ENCODE results near the gene CNKSR3.
A peak's percentile ranks its signal among the peaks of the same experiment; 100 is the strongest.
"Not testable (repeated sequence)": the region's sequence is repeated elsewhere in the genome, so short reads cannot be mapped to it uniquely, and the experiment has no call there.

Gene CNKSR3

GRCh38 chr6:154543628-154544027, 33.1 kb upstream of the CNKSR3 start:
- DNase-seq (ENCODE audit: low read depth, low spot score), result no peak
- Histone ChIP-seq H3K36me3 (ENCODE audit: insufficient read depth, low read length) (no peaks in the 10 kb centered on the region), H3K27ac (0 out of 2 replicates have a peak overlapping the region, but pooled peaks have one; percentile 40), H3K9me3 (ENCODE audit: low read depth, low read length) (0 out of 2 replicates have a peak, but pooled peaks cover 2% of the 10 kb centered on the region), H3K9ac (ENCODE audit: insufficient read length) (no peak overlapping the region), H3K4me3 (no peak overlapping the region)
- TF ChIP-seq POLR2AphosphoS5 (IDR thresholded peaks at IDR 0.05; ENCODE audit: borderline replicate concordance, low read depth, low read length) (no peak), FOXP2 (optimal IDR thresholded peaks at IDR 0.05; ENCODE audit: control extremely low read depth, extremely low read length, insufficient read depth) (no peak), EZH2 (IDR thresholded peaks at IDR 0.05) (no peak)

- DNase-seq (ENCODE audit: low read depth, low spot score), result no peak
- Histone ChIP-seq H3K9ac (ENCODE audit: insufficient read length) (no peak overlapping the region), H3K27ac (no peak overlapping the region), H3K9me3 (ENCODE audit: low read depth, low read length) (0 out of 2 replicates have a peak, but pooled peaks cover 2% of the 10 kb centered on the region), H3K4me3 (no peak overlapping the region), H3K36me3 (ENCODE audit: insufficient read depth, low read length) (no peaks in the 10 kb centered on the region)
- no peak for TF ChIP-seq EZH2 (IDR thresholded peaks at IDR 0.05)
- TF ChIP-seq POLR2AphosphoS5 (IDR thresholded peaks at IDR 0.05; ENCODE audit: borderline replicate concordance, low read depth, low read length), result no peak
- TF ChIP-seq FOXP2 (optimal IDR thresholded peaks at IDR 0.05; ENCODE audit: control extremely low read depth, extremely low read length, insufficient read depth), result no peak
Observed at GRCh38 chr6:154542747-154543146, 32.3 kb upstream of the CNKSR3 start.

- H3K9me3 ChIP-seq (ENCODE audit: low read depth, low read length); H3K9ac ChIP-seq (ENCODE audit: insufficient read length); DNase-seq (ENCODE audit: low read depth, low spot score); H3K4me3 ChIP-seq; H3K27ac ChIP-seq; H3K36me3 ChIP-seq (ENCODE audit: insufficient read depth, low read length): not testable (repeated sequence)
Observed at GRCh38 chr6:154541837-154542236, 31.4 kb upstream of the CNKSR3 start.

DNA sequence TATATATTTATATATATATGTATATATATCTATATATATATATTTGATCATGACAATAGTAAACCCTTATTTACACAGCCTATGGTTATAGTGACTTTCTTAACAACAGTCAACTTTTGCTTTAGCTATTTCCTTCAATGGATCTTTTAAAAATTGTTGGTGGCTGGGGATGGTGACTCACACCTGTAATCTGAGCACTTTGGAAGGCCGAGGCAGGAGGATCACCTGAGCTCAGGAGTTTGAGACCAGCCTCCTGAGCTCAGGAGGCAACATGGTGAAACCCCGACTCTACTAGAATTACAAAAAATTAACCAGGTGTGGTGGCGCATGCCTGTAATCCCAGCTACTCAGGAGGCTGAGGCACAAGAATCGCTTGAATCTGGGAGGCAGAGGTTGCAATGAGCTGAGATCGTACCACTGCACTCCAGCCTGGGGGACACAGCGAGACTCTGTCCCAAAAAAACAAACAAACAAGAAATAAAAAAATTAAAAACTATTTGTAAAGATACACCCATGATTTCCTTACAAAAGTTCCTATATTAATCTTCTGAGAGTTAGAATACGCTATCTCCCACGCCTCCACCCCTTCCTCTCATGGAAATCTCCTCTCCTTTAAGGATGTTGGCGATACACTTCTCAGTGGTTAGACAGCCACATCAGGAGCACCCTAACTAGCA, 29.2 kb upstream of the CNKSR3 start:
- H3K4me3 ChIP-seq, result no peak overlapping the region
- no peak for DNase-seq (ENCODE audit: low read depth, low spot score)
- TF ChIP-seq POLR2AphosphoS5 (IDR thresholded peaks at IDR 0.05; ENCODE audit: borderline replicate concordance, low read depth, low read length), result no peak
- TF ChIP-seq FOXP2 (optimal IDR thresholded peaks at IDR 0.05; ENCODE audit: control extremely low read depth, extremely low read length, insufficient read depth), result no peak
- no peak for TF ChIP-seq EZH2 (IDR thresholded peaks at IDR 0.05)
- no peaks in the 10 kb centered on the region for H3K36me3 ChIP-seq (ENCODE audit: insufficient read depth, low read length)
- H3K9ac ChIP-seq (ENCODE audit: insufficient read length), result no peak overlapping the region
- H3K27ac ChIP-seq, result no peak overlapping the region
- H3K9me3 ChIP-seq (ENCODE audit: low read depth, low read length), result 0 out of 2 replicates have a peak, but pooled peaks cover 2% of the 10 kb centered on the region

DNA sequence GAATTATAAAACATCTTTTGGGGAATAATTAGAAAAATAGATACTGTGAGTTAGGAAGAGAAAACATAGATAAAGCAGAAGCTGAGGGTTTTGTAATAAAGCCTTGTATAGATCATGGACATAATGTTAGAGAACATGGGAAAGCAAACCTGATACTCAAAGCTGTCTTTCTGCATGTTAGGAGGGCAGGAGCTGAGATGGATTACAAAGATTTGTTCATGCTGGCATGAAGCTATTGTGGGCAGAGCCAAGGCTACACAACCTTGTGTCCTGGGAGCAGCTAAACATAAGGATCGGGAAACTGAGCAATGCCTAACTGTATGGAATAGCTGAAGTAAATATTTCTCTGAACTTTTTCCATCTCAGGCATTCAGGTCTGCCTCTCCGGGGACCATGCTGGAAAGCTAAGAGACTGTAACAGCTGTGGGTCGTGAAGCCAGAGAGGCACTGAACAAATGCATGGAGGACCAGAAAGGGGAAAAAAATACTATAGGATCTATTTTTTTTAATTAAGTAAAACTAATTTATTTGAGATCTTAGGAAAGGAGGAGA, 28.2 kb upstream of the CNKSR3 start:
- Histone ChIP-seq H3K9ac (ENCODE audit: insufficient read length) (no peak overlapping the region), H3K4me3 (no peak overlapping the region), H3K9me3 (ENCODE audit: low read depth, low read length) (0 out of 2 replicates have a peak, but pooled peaks cover 2% of the 10 kb centered on the region), H3K36me3 (ENCODE audit: insufficient read depth, low read length) (no peaks in the 10 kb centered on the region), H3K27ac (no peak overlapping the region)
- DNase-seq (ENCODE audit: low read depth, low spot score), result no peak
- TF ChIP-seq FOXP2 (optimal IDR thresholded peaks at IDR 0.05; ENCODE audit: control extremely low read depth, extremely low read length, insufficient read depth) (no peak), EZH2 (IDR thresholded peaks at IDR 0.05) (no peak), POLR2AphosphoS5 (IDR thresholded peaks at IDR 0.05; ENCODE audit: borderline replicate concordance, low read depth, low read length) (no peak)

- no peak overlapping the region for H3K27ac ChIP-seq
- H3K9me3 ChIP-seq (ENCODE audit: low read depth, low read length), result 0 out of 2 replicates have a peak, but pooled peaks cover 2% of the 10 kb centered on the region
- no peak for TF ChIP-seq FOXP2 (optimal IDR thresholded peaks at IDR 0.05; ENCODE audit: control extremely low read depth, extremely low read length, insufficient read depth)
- TF ChIP-seq POLR2AphosphoS5 (IDR thresholded peaks at IDR 0.05; ENCODE audit: borderline replicate concordance, low read depth, low read length), result no peak
- no peak for TF ChIP-seq EZH2 (IDR thresholded peaks at IDR 0.05)
- DNase-seq (ENCODE audit: low read depth, low spot score), result no peak
- H3K4me3 ChIP-seq, result no peak overlapping the region
- H3K9ac ChIP-seq (ENCODE audit: insufficient read length), result no peak overlapping the region
- H3K36me3 ChIP-seq (ENCODE audit: insufficient read depth, low read length), result no peaks in the 10 kb centered on the region
Observed at GRCh38 chr6:154537511-154538325, 27.2 kb upstream of the CNKSR3 start.

DNA sequence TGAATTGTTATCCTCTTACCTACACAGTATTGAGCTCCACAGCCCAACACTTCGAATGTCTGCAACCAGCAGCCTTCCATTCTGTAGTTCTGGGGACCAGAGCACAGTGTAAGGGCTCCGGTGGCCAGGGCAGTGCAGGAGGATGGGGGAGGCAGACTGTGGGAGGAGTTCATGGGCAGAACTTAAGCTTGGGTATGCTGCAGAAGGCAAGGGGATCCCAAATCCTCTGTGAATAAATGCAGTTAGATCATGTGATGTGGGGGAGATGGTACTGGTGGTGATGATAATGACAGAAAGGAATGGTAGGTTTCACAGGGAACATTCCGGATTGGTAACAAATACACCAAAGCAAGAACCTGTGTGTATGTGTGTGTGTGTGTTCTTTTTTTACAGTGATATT, 26.5 kb upstream of the CNKSR3 start:
- DNase-seq (ENCODE audit: low read depth, low spot score), result no peak
- Histone ChIP-seq H3K27ac (no peak overlapping the region), H3K9me3 (ENCODE audit: low read depth, low read length) (0 out of 2 replicates have a peak, but pooled peaks cover 2% of the 10 kb centered on the region), H3K9ac (ENCODE audit: insufficient read length) (no peak overlapping the region), H3K4me3 (no peak overlapping the region), H3K36me3 (ENCODE audit: insufficient read depth, low read length) (no peaks in the 10 kb centered on the region)
- TF ChIP-seq FOXP2 (optimal IDR thresholded peaks at IDR 0.05; ENCODE audit: control extremely low read depth, extremely low read length, insufficient read depth) (no peak), EZH2 (IDR thresholded peaks at IDR 0.05) (no peak), POLR2AphosphoS5 (IDR thresholded peaks at IDR 0.05; ENCODE audit: borderline replicate concordance, low read depth, low read length) (no peak)

- DNase-seq (ENCODE audit: low read depth, low spot score), result no peak
- Histone ChIP-seq H3K36me3 (ENCODE audit: insufficient read depth, low read length) (no peaks in the 10 kb centered on the region), H3K9ac (ENCODE audit: insufficient read length) (no peak overlapping the region), H3K4me3 (no peak overlapping the region), H3K9me3 (ENCODE audit: low read depth, low read length) (0 out of 2 replicates have a peak, but pooled peaks cover 2% of the 10 kb centered on the region), H3K27ac (no peak overlapping the region)
- no peak for TF ChIP-seq EZH2 (IDR thresholded peaks at IDR 0.05)
Observed at GRCh38 chr6:154536255-154536654, 25.8 kb upstream of the CNKSR3 start.
